Measurements from ENCODE around the gene ROBO2. TPM values are rescaled to one million over a fixed set of nuclear protein-coding genes. Genes with fewer than 3 reads are reported as not detected.

The ROBO2 gene
- total RNA-seq, 1 donor from 2014 or later = 11.0 TPM

DNA sequence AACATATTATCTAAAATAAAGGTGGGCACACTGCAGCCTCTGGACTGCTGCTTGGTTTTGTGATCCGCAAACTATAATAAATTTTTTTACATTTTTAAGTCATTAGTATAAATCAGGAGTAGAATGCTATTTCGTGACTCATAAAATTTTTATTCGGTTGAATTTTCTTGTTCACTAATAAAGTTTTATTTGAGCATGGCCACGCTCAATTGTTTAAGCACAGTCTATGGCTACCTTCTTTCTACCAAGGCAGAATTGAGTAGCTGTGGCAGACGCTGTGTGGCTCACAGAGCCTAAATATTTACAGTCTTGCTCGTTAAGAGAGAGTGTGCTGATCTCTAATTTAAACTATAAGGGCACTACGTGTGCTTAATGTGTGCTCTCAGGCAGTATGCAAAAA, 28.9 kb downstream of the ROBO2 start:
- TF ChIP-seq, protein P1, sequence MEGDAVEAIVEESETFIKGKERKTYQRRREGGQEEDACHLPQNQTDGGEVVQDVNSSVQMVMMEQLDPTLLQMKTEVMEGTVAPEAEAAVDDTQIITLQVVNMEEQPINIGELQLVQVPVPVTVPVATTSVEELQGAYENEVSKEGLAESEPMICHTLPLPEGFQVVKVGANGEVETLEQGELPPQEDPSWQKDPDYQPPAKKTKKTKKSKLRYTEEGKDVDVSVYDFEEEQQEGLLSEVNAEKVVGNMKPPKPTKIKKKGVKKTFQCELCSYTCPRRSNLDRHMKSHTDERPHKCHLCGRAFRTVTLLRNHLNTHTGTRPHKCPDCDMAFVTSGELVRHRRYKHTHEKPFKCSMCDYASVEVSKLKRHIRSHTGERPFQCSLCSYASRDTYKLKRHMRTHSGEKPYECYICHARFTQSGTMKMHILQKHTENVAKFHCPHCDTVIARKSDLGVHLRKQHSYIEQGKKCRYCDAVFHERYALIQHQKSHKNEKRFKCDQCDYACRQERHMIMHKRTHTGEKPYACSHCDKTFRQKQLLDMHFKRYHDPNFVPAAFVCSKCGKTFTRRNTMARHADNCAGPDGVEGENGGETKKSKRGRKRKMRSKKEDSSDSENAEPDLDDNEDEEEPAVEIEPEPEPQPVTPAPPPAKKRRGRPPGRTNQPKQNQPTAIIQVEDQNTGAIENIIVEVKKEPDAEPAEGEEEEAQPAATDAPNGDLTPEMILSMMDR (IDR thresholded peaks at IDR 0.05) = no peak
- TF ChIP-seq POLR2AphosphoS5 (IDR thresholded peaks at IDR 0.05; ENCODE audit: insufficient read depth in 1 of 2, low read depth in 1 of 2) = no peak
- Histone ChIP-seq H3K9me3 (no peaks in the 10 kb centered on the region), H3K27me3 (no peaks in the 10 kb centered on the region), H3K27ac (no peak overlapping the region), H3K4me1 (no peaks in the 10 kb centered on the region), H3K36me3 (no peaks in the 10 kb centered on the region), H3K4me3 (no peak overlapping the region)
- intact Hi-C loops (cut with DNase I) = no loop called here
- DNase-seq (ENCODE audit: extremely low spot score in 2 of 2) = no peak

DNA sequence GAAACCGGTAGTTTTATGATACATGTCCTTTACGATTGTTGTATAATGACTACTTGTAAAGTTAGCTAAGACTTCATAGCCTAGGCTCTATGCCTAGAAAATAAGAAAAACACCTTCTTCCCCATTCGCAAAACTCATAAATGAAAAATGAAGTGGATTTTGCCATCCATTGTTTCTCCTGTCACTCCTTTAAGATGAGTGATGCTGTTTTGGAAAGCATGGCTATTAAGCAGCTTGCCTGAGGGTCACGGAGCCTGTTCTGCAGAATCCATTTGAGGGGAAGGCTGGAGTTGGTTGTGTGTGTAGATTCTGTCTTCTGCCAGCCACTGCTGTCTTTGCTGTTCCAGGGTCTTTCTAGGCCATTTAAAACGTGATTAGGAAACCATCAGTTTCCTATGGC, 31.5 kb downstream of the ROBO2 start:
- intact Hi-C loops (cut with DNase I) = no loop called here
- no peak for DNase-seq (ENCODE audit: extremely low spot score in 2 of 2)
- H3K4me3 ChIP-seq = no peak overlapping the region
- no peaks in the 10 kb centered on the region for H3K36me3 ChIP-seq
- H3K27ac ChIP-seq = no peak overlapping the region
- no peak for TF ChIP-seq POLR2A (IDR thresholded peaks at IDR 0.05)
- TF ChIP-seq POLR2AphosphoS5 (IDR thresholded peaks at IDR 0.05; ENCODE audit: insufficient read depth in 1 of 2, low read depth in 1 of 2) = no peak
- TF ChIP-seq, protein P1 (IDR thresholded peaks at IDR 0.05) = no peak
- no peaks in the 10 kb centered on the region for H3K27me3 ChIP-seq
- no peaks in the 10 kb centered on the region for H3K4me1 ChIP-seq
- H3K9me3 ChIP-seq = no peaks in the 10 kb centered on the region

DNA sequence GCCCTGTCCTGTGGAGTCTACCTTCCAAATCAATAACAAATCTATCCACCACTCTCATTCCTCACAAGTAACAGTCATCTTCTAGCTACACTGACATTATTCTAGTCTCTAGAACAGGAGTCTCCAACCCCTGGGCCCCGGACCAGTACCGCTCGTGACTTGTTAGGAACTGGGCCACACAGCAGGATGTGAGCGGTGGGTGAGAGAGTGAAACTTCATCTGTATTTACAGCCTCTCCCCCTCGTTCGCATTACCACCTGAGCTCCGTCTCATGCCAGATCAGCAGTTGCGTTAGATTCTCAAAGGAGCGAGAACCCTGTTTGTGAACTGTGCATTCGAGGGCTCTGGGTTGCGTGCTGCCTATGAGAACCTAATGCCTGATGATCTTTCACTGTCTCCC, 31.9 kb downstream of the ROBO2 start:
- no peaks in the 10 kb centered on the region for H3K36me3 ChIP-seq
- H3K4me3 ChIP-seq = no peak overlapping the region
- no peak for DNase-seq (ENCODE audit: extremely low spot score in 2 of 2)
- H3K9me3 ChIP-seq = no peaks in the 10 kb centered on the region
- no peak for TF ChIP-seq POLR2A (IDR thresholded peaks at IDR 0.05)
- TF ChIP-seq, protein P1 (IDR thresholded peaks at IDR 0.05) = no peak
- TF ChIP-seq POLR2AphosphoS5 (IDR thresholded peaks at IDR 0.05; ENCODE audit: insufficient read depth in 1 of 2, low read depth in 1 of 2) = no peak
- H3K4me1 ChIP-seq = no peaks in the 10 kb centered on the region
- H3K27me3 ChIP-seq = no peaks in the 10 kb centered on the region
- H3K27ac ChIP-seq = no peak overlapping the region
- intact Hi-C loops (cut with DNase I) = no loop called here

DNA sequence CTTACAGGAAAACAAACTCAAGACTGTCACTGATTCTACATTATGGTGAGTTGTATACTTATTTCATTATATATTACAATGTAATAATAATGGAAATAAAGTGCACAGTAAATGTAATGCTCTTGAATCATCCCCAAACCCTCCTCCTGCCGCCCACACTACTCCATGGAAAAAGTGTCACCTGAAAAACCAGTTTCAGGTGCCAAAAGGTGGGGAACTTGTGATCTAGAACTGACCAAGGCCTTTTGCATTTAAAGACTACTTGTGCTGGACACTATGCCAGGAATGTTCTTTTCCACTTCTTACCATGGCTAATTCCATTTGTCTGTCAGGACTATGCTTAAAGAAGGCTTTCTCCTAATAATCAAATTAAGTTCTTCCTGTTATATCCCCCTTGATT, 32.3 kb downstream of the ROBO2 start:
- no peaks in the 10 kb centered on the region for H3K4me1 ChIP-seq
- DNase-seq (ENCODE audit: extremely low spot score in 2 of 2) = no peak
- no peak overlapping the region for H3K27ac ChIP-seq
- H3K9me3 ChIP-seq = no peaks in the 10 kb centered on the region
- no peak overlapping the region for H3K4me3 ChIP-seq
- no peak for TF ChIP-seq POLR2AphosphoS5 (IDR thresholded peaks at IDR 0.05; ENCODE audit: insufficient read depth in 1 of 2, low read depth in 1 of 2)
- TF ChIP-seq, protein P1 (IDR thresholded peaks at IDR 0.05) = no peak
- no peak for TF ChIP-seq POLR2A (IDR thresholded peaks at IDR 0.05)
- H3K36me3 ChIP-seq = no peaks in the 10 kb centered on the region
- no peaks in the 10 kb centered on the region for H3K27me3 ChIP-seq
- intact Hi-C loops (cut with DNase I) = no loop called here

DNA sequence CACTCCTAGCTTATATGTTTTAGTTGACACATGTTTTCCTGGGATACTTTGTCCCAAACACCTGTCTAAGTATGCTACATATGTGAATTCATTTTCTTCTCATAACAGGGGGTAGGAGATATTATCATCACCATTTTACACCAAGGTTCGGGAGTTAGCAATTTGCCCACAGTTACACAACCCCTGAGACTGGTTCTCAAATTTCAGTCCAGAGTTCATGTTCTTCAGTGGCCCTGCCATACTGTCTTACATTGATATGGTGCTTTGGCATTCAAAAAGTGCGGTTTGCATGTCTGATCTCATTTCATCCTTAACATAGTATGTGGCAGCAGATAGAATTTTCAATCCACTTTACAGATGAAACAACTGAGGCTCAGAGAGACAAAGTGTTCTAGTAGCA, 38.4 kb downstream of the ROBO2 start:
- Histone ChIP-seq H3K27me3 (no peaks in the 10 kb centered on the region), H3K4me1 (peaks cover 8% of the 10 kb centered on the region), H3K9me3 (no peaks in the 10 kb centered on the region), H3K4me3 (no peak overlapping the region), H3K36me3 (no peaks in the 10 kb centered on the region), H3K27ac (no peak overlapping the region)
- no peak for DNase-seq (ENCODE audit: extremely low spot score in 2 of 2)
- intact Hi-C loops (cut with DNase I) = no loop called here
- TF ChIP-seq POLR2A (IDR thresholded peaks at IDR 0.05) (no peak), POLR2AphosphoS5 (IDR thresholded peaks at IDR 0.05; ENCODE audit: insufficient read depth in 1 of 2, low read depth in 1 of 2) (no peak)
- TF ChIP-seq, protein P1 (IDR thresholded peaks at IDR 0.05) = no peak

All from vagina (tissue), 2 donors.